GM12878 (cell line): ENCODE results near the gene B3GALT4. TPM values are rescaled to one million over a fixed set of nuclear protein-coding genes. Genes with fewer than 3 reads are reported as not detected.

Experiments used
- ATAC-seq: fragments of 200-7000 bp; cut with Tn5 transposase; 3 replicates; pipeline ENCODE4 v1.9.1; 2020; ENCODE audit warnings: mild to moderate bottlenecking, moderate library complexity
- BruUV-seq: library from RNA; stranded (reverse); fragments of 400-500 nt; replicated peaks from 2 replicates; lab custom pipeline; 2021; lab: Mats Ljungman, UMichigan
- CTCF ChIA-PET: fragments of 300-600 bp; sonication (Branson Sonifier 250); formaldehyde crosslinking; extraction: SDS; loops from one replicate; lab custom pipeline; 2021; ENCODE audit warnings: inconsistent platforms; lab: Yijun Ruan, JAX
- POLR2A ChIA-PET: fragments of 350-600 bp; formaldehyde crosslinking; extraction: SDS; loops from one replicate; lab custom pipeline; 2021; ENCODE audit warnings: inconsistent platforms; lab: Charles Lee
- RAD21 ChIA-PET: fragments of 300-600 bp; sonication (Branson Sonifier 250); formaldehyde crosslinking; loops from one replicate; lab custom pipeline; 2023; ENCODE audit warnings: antibody characterized with exemption; ENCODE audit not compliant: unreplicated experiment; lab: Charles Lee
- SMC1A ChIA-PET: fragments of 300-600 bp; sonication (Branson Sonifier 250); formaldehyde crosslinking; loops from one replicate; lab custom pipeline; 2023; ENCODE audit not compliant: unreplicated experiment, uncharacterized antibody; lab: Charles Lee
- DNase-seq: peaks from one replicate; pipeline ENCODE4 v3.0.0-alpha.2; 2011; ENCODE audit warnings: low read depth, low spot score
- FAIRE-seq: peaks from 3 replicates; lab custom pipeline; 2011; peaks lifted over from hg19 to GRCh38; lab: Jason Lieb, UNC
- H2AFZ ChIP-seq: 2 replicates; pipeline ENCODE4 v1.6.0; 2011; ENCODE audit warnings: low read depth, low read length, control low read depth; ENCODE audit not compliant: control insufficient read depth
- H3K27ac ChIP-seq: 2 replicates; pipeline ENCODE4 v1.5.1; 2011; ENCODE audit warnings: control low read depth; ENCODE audit not compliant: control insufficient read depth, insufficient read depth
- H3K27me3 ChIP-seq, 2 experiments: replicated peaks in 1 of 2; 2 replicates each; pipeline versions ENCODE4 v1.6.0 to v1.6.1; 2011; ENCODE audit warnings: low read length in 1 of 2; ENCODE audit not compliant: control insufficient read depth in 2 of 2, insufficient read depth in 2 of 2
- H3K36me3 ChIP-seq, 2 experiments: 2 replicates each; pipeline ENCODE4 v1.5.1; 2011; ENCODE audit warnings: low read length in 1 of 2; ENCODE audit not compliant: control insufficient read depth in 2 of 2, insufficient read depth in 2 of 2
- H3K4me1 ChIP-seq: 2 replicates; pipeline ENCODE4 v1.6.1; 2011; ENCODE audit warnings: mild to moderate bottlenecking, low read length, moderate library complexity, mixed read lengths; ENCODE audit not compliant: control insufficient read depth, insufficient read depth
- H3K4me2 ChIP-seq: 2 replicates; pipeline ENCODE4 v1.6.0; 2011; ENCODE audit warnings: control low read depth; ENCODE audit not compliant: control insufficient read depth, insufficient read depth
- H3K4me3 ChIP-seq: fragments of 200-600 bp; sonication (generic); 2 replicates; pipeline ENCODE4 v1.5.1; 2016
- H3K79me2 ChIP-seq: 2 replicates; pipeline ENCODE4 v1.6.0; 2011; ENCODE audit warnings: low read length; ENCODE audit not compliant: control insufficient read depth, insufficient read depth
- H3K9ac ChIP-seq: 2 replicates; pipeline ENCODE4 v1.8.0; 2011; ENCODE audit warnings: low read length, control low read depth, mixed read lengths; ENCODE audit not compliant: control insufficient read depth, insufficient read depth
- H3K9me3 ChIP-seq: replicated peaks from 3 replicates; pipeline ENCODE4 v1.5.1; 2011; ENCODE audit warnings: mild to moderate bottlenecking, low read length; ENCODE audit not compliant: control insufficient read depth, insufficient read depth
- H4K20me1 ChIP-seq: 2 replicates; pipeline ENCODE4 v1.6.0; 2011; ENCODE audit not compliant: control insufficient read depth, insufficient read depth
- CUX1 ChIP-seq: IDR thresholded peaks from 2 replicates; pipeline ENCODE4 v1.6.1; 2012; ENCODE audit warnings: improper control_type of control experiment, low read depth, low read length; ENCODE audit not compliant: insufficient replicate concordance
- DPF2 ChIP-seq: fragments of 450-650 bp; IDR thresholded peaks from 2 replicates; pipeline ENCODE4 v1.6.1; 2017; ENCODE audit warnings: mild to moderate bottlenecking
- MTA3 ChIP-seq: IDR thresholded peaks from 2 replicates; pipeline ENCODE4 v1.6.1; 2012; ENCODE audit warnings: low read length, inconsistent platforms, borderline replicate concordance
- NFXL1 ChIP-seq: fragments of 450-650 bp; IDR thresholded peaks from 2 replicates; pipeline ENCODE4 v1.6.1; 2017; ENCODE audit warnings: antibody characterized with exemption, mild to moderate bottlenecking, borderline replicate concordance
- SMARCA5 ChIP-seq: fragments of 450-650 bp; IDR thresholded peaks from 2 replicates; pipeline ENCODE4 v1.6.1; 2017; ENCODE audit warnings: mild to moderate bottlenecking
- SPI1 ChIP-seq: IDR thresholded peaks from 2 replicates; pipeline ENCODE4 v1.6.1; 2011; ENCODE audit warnings: low read depth, mild to moderate bottlenecking, low read length, moderate library complexity, borderline replicate concordance; ENCODE audit not compliant: insufficient read depth
- TBL1XR1 ChIP-seq: IDR thresholded peaks from 2 replicates; pipeline ENCODE4 v1.6.1; 2012; ENCODE audit warnings: low read depth, low read length, improper control_type of control experiment
- WRNIP1 ChIP-seq: IDR thresholded peaks from 2 replicates; pipeline ENCODE4 v1.6.1; 2011; ENCODE audit warnings: low read depth, low read length, improper control_type of control experiment, borderline replicate concordance
- ZBTB4 ChIP-seq: fragments of 450-650 bp; formaldehyde crosslinking; IDR thresholded peaks from 2 replicates; pipeline ENCODE4 v1.4.0; 2022; ENCODE audit warnings: mild to moderate bottlenecking, moderate library complexity
- ZNF207 ChIP-seq: fragments of 450-650 bp; IDR thresholded peaks from 2 replicates; pipeline ENCODE4 v1.6.1; 2014; ENCODE audit warnings: antibody characterized with exemption, mild to moderate bottlenecking, borderline replicate concordance
- WGBS: methylation state at CpG from one replicate; pipeline ENCODE4 v1.1.6; 2016; ENCODE audit warnings: low lambda C conversion rate; ENCODE audit not compliant: insufficient replicate concordance, insufficient coverage; ENCODE audit errors: missing lambda C conversion rate; 5-methylcytosine and 5-hydroxymethylcytosine counted together
- in situ Hi-C: fragments of 300-500 bp; cut with MboI; formaldehyde crosslinking; loops from 9 replicates; pipeline ENCODE4 v1.14.3; 2018; ENCODE audit warnings: mixed read lengths
- intact Hi-C: fragments of 100-400 bp; cut with micrococcal nuclease; formaldehyde crosslinking; loops from one replicate; pipeline ENCODE4 v1.14.2; 2022; ENCODE audit not compliant: unreplicated experiment
- polyA plus RNA-seq, 11 experiments: library from polyadenylated mRNA; depleted of rRNA in 4 of 11; unstranded in 6 of 11; stranded (reverse) in 5 of 11; fragments of >200 nt; fragmentation: Nextera tagmentation in 4 of 11; fragmentation: Illumina TruSeq in 1 of 11; extraction: Ambion mirVana in 4 of 11; extraction: Trizol in 1 of 11; gene quantifications; 1 replicate in 1 of 11; 2 replicates in 10 of 11; pipeline versions ENCODE4 v1.2.1 to v1.2.3, GENCODE V29; 2011 to 2016; ENCODE audit warnings: inconsistent platforms in 2 of 11, missing spikeins in 2 of 11, low read depth in 1 of 11
- total RNA-seq, 4 experiments: library from RNA; depleted of rRNA in 3 of 4; stranded (reverse); fragments of >200 nt in 3 of 4; fragmentation: Illumina TruSeq in 1 of 4; extraction: Trizol in 1 of 4; gene quantifications; 2 replicates each; pipeline versions ENCODE4 v1.2.1 to v1.2.3, GENCODE V29; 2013 to 2021

Gene B3GALT4
- total and polyA plus RNA-seq, 10 of the 15 experiments (the other 5 are each of a cell fraction or from before 2014, with no cell fraction given) = 0.27 to 8.2 (median 2.6) TPM

- FAIRE-seq = no peak
- Histone ChIP-seq H3K27me3 (no peaks in the 10 kb centered on the region), H4K20me1 (peaks cover 6% of the 10 kb centered on the region), H3K9ac (peak overlapping the region; percentile 81), H3K79me2 (peaks cover 57% of the 10 kb centered on the region), H3K4me1 (peaks cover 13% of the 10 kb centered on the region), H3K4me2 (peak overlapping the region; percentile 75), H3K36me3 (peaks cover 19 to 26% of the 10 kb centered on the region in 2 experiments), H3K4me3 (peak overlapping the region; percentile 88), H2AFZ (peak overlapping the region; percentile 97), H3K9me3 (no peaks in the 10 kb centered on the region), H3K27ac (peak overlapping the region; percentile 97)
- ATAC-seq = peak; percentile 42
- 3% methylated on average over 7 of the region's 7 CpGs for WGBS
- ChIA-PET POLR2A (interaction anchor here (0.5 to 5.4 kb wide), 20 partner anchors 10 to 416 kb away, joined by 3 to 60 read pairs (median 6); partner anchors contain the start of genes HLA-DPB1, PFDN6, RGL2 and RING1), RAD21 (interaction anchor here (0.9 to 2.1 kb wide), 9 partner anchors 18 to 308 kb away, joined by 3 to 11 read pairs (median 4); partner anchors contain the start of genes BAK1, PFDN6, RING1 and WDR46), CTCF (interaction anchor here (1.2 to 3.6 kb wide), 10 partner anchors 10 to 195 kb away, joined by 3 to 23 read pairs (median 4); partner anchors contain the start of genes HLA-DPB1, RING1 and ZBTB22), SMC1A (interaction anchor here (0.9 to 2.0 kb wide), 9 partner anchors 12 to 160 kb away, joined by 4 to 8 read pairs (median 6); partner anchors contain the start of genes PFDN6, RGL2, RING1 and WDR46)
- TF ChIP-seq SPI1 (no peak), WRNIP1 (peak; percentile 85; the same call in 1 of the 2 replicates), MTA3 (no peak), CUX1 (peak; percentile 38), SMARCA5 (peak; percentile 88; the same call in 1 of the 2 replicates), ZNF207 (no peak), TBL1XR1 (no peak), DPF2 (0 out of 2 replicates have a peak, but pooled peaks have one; percentile 9), NFXL1 (peak; percentile 77; the same call in 1 of the 2 replicates), ZBTB4 (CRISPR knock-in tag) (0 out of 2 replicates have a peak, but pooled peaks have one; percentile 8)
- intact Hi-C loops = no loop called here
- DNase-seq = no peak
- in situ Hi-C loops = no loop called here
- TSS peak; percentile 85 for BruUV-seq
These were observed 5.8 kb upstream of the B3GALT4 start for GRCh38 chr6:33271117-33271467.
